GM10847 (cell line): ENCODE results near the gene CGAS.

Experiments used
- POLR2A ChIP-seq: IDR thresholded peaks from 2 replicates; pipeline ENCODE4 v1.6.1; 2011; ENCODE audit not compliant: insufficient read length; ENCODE audit errors: extremely low read depth

Gene CGAS

GRCh38 chr6:73452107-73452461, at the start of gene CGAS:
CGAS (minus strand) TSS chr6:73452297; CDS start chr6:73452181, 116 bp downstream.
- peak; percentile 44 for TF ChIP-seq POLR2A

GRCh38 chr6:73497915-73498314, 45.8 kb upstream of the CGAS start:
- no peak for TF ChIP-seq POLR2A

GRCh38 chr6:73491377-73491776, 39.3 kb upstream of the CGAS start:
- no peak for TF ChIP-seq POLR2A

GRCh38 chr6:73487473-73487872, 35.4 kb upstream of the CGAS start:
- no peak for TF ChIP-seq POLR2A

GRCh38 chr6:73484438-73484837, 32.3 kb upstream of the CGAS start:
- TF ChIP-seq POLR2A = no peak

GRCh38 chr6:73481969-73482368, 29.9 kb upstream of the CGAS start:
- no peak for TF ChIP-seq POLR2A

GRCh38 chr6:73477407-73477806, 25.3 kb upstream of the CGAS start:
- TF ChIP-seq POLR2A = no peak

GRCh38 chr6:73476723-73477122, 24.6 kb upstream of the CGAS start:
- TF ChIP-seq POLR2A = no peak

- no peak for TF ChIP-seq POLR2A
Measured at GRCh38 chr6:73471686-73472290, 19.7 kb upstream of the CGAS start.

- peak; percentile 67 for TF ChIP-seq POLR2A
Measured at GRCh38 chr6:73461537-73462350, 9.6 kb upstream of the CGAS start, which contains the start of gene MTO1. MTO1 (plus strand) TSS chr6:73461737; CDS start chr6:73461855, 118 bp downstream.

- no peak for TF ChIP-seq POLR2A
Measured at GRCh38 chr6:73460056-73460455, 8.0 kb upstream of the CGAS start.

GRCh38 chr6:73455865-73456629, 4.0 kb upstream of the CGAS start:
- TF ChIP-seq POLR2A = no peak

GRCh38 chr6:73451223-73452106, 632 bp downstream of the CGAS start:
- TF ChIP-seq POLR2A = no peak

GRCh38 chr6:73443555-73443954, 8.5 kb downstream of the CGAS start:
- no peak for TF ChIP-seq POLR2A

- no peak for TF ChIP-seq POLR2A
Measured at GRCh38 chr6:73435236-73435635, 16.9 kb downstream of the CGAS start.
